K562 (cell line): Measurements from ENCODE around the gene POLR3K. TPM values are rescaled to one million over a fixed set of nuclear protein-coding genes. Genes with fewer than 3 reads are reported as not detected.
A peak's percentile ranks its signal among the peaks of the same experiment; 100 is the strongest.

Experiments
- ATF1 ChIP-seq, 2 experiments: fragments of 450-650 bp in 1 of 2; IDR thresholded peaks; 2 replicates each; pipeline ENCODE4 v1.6.1; 2016; ENCODE audit warnings: missing compliant biosample characterization in 1 of 2, missing genetic modification characterization in 1 of 2
- CBFA2T2 ChIP-seq: fragments of 450-650 bp; conservative IDR thresholded peaks from 2 replicates; pipeline ENCODE4 v1.6.1; 2017; ENCODE audit warnings: mild to moderate bottlenecking
- GATAD2A ChIP-seq: fragments of 450-650 bp; IDR thresholded peaks from 2 replicates; pipeline ENCODE4 v1.6.1; 2017
- HNRNPL ChIP-seq: fragments of 200-400 bp; formaldehyde crosslinking; IDR thresholded peaks from 2 replicates; pipeline ENCODE4 v1.6.1; 2017; ENCODE audit warnings: low read depth, mild to moderate bottlenecking, low read length
- IRF1 ChIP-seq: sonication (generic); formaldehyde crosslinking; IDR thresholded peaks from 2 replicates; pipeline ENCODE4 v1.8.0; 2022; ENCODE audit warnings: missing genetic modification reagents, mild to moderate bottlenecking, borderline replicate concordance
- MECOM ChIP-seq: fragments of 250-450 bp; sonication (Bioruptor Pico); IDR thresholded peaks from 2 replicates; pipeline ENCODE4 v1.8.0; 2022; ENCODE audit warnings: inconsistent platforms
- PHF20 ChIP-seq: fragments of 450-650 bp; IDR thresholded peaks from 2 replicates; pipeline ENCODE4 v1.6.1; 2018; ENCODE audit not compliant: partially characterized antibody
- POLR2A ChIP-seq: fragments of 450-650 bp; conservative IDR thresholded peaks from 2 replicates; pipeline ENCODE4 v1.6.1; 2016
- POLR2G ChIP-seq: fragments of 200-400 bp; formaldehyde crosslinking; IDR thresholded peaks from 2 replicates; pipeline ENCODE4 v1.6.1; 2017; ENCODE audit warnings: low read depth, mild to moderate bottlenecking, antibody characterized with exemption, low read length, moderate library complexity
- TBP ChIP-seq: optimal IDR thresholded peaks from 2 replicates; pipeline ENCODE3; 2011; ENCODE audit warnings: low read depth, low read length, improper control_type of control experiment
- ZNF165 ChIP-seq: fragments of 250-450 bp; sonication (Bioruptor Pico); IDR thresholded peaks from 2 replicates; pipeline ENCODE4 v1.4.0; 2020; ENCODE audit warnings: borderline replicate concordance
- ZNF311 ChIP-seq: fragments of 250-450 bp; sonication (Bioruptor Pico); IDR thresholded peaks from 2 replicates; pipeline ENCODE4 v1.4.0; 2020; ENCODE audit warnings: mild to moderate bottlenecking, moderate library complexity
- ZNF609 ChIP-seq: sonication (generic); formaldehyde crosslinking; IDR thresholded peaks from 2 replicates; pipeline ENCODE4 v1.8.1; 2023; ENCODE audit warnings: missing genetic modification reagents, mild to moderate bottlenecking, borderline replicate concordance
- ZNF644 ChIP-seq: fragments of 200-800 bp; sonication (Bioruptor generic); IDR thresholded peaks from 2 replicates; pipeline ENCODE4 v1.6.1; 2016; ENCODE audit warnings: low read depth, missing genetic modification characterization, missing compliant biosample characterization
- ZNF740 ChIP-seq, 3 experiments: fragments of 200-800 bp in 1 of 3; sonication (Bioruptor generic) in 1 of 3; sonication (generic) in 1 of 3; formaldehyde crosslinking in 1 of 3; IDR thresholded peaks; 2 replicates each; pipeline versions ENCODE4 v1.6.1 to v1.8.0; 2016 to 2022; ENCODE audit warnings: mild to moderate bottlenecking in 2 of 3, missing compliant biosample characterization in 2 of 3, missing genetic modification characterization in 2 of 3, missing genetic modification reagents in 1 of 3
- ZNF785 ChIP-seq: fragments of 250-450 bp; sonication (Bioruptor Pico); IDR thresholded peaks from 2 replicates; pipeline ENCODE4 v1.4.0; 2020; ENCODE audit warnings: mild to moderate bottlenecking
- polyA plus RNA-seq, 8 experiments: library from polyadenylated mRNA; depleted of rRNA in 4 of 8; stranded (reverse) in 5 of 8; unstranded in 3 of 8; fragments of >200 nt; fragmentation: Nextera tagmentation in 2 of 8; fragmentation: Illumina TruSeq in 1 of 8; extraction: Ambion mirVana in 2 of 8; extraction: Trizol in 1 of 8; gene quantifications; 2 replicates each; pipeline versions ENCODE4 v1.2.1 to v1.2.3, GENCODE V29; 2011 to 2014; ENCODE audit warnings: inconsistent platforms in 1 of 8, missing spikeins in 1 of 8
- total RNA-seq, 7 experiments: library from RNA; depleted of rRNA in 6 of 7; stranded (reverse); fragments of >200 nt in 6 of 7; fragmentation: Illumina TruSeq in 2 of 7; extraction: Trizol in 2 of 7; gene quantifications; 2 replicates each; pipeline versions ENCODE4 v1.2.1 to v1.2.3, GENCODE V29; 2011 to 2021; ENCODE audit warnings: low replicate concordance in 1 of 7

Gene POLR3K
- total and polyA plus RNA-seq, 9 of the 15 experiments (the other 6 are each of a cell fraction or from before 2014, with no cell fraction given): 42.1 to 315 (median 86.7) TPM

- no peak for TF ChIP-seq ZNF644 (tag)
- no peak for TF ChIP-seq MECOM (CRISPR knock-in tag)
- TF ChIP-seq GATAD2A: 0 out of 2 replicates have a peak, but pooled peaks have one; percentile 24
- no peak for TF ChIP-seq ATF1 (CRISPR knock-in tag; IDR thresholded peaks at IDR 0.05)
- peak; percentile 72 for TF ChIP-seq ATF1 (tag; IDR thresholded peaks at IDR 0.05)
- no peak for TF ChIP-seq CBFA2T2
- TF ChIP-seq ZNF311 (CRISPR knock-in tag): no peak
- TF ChIP-seq ZNF785: no peak
- no peak; the same call in 1 of the 2 replicates for TF ChIP-seq ZNF609 (CRISPR knock-in tag)
- TF ChIP-seq POLR2G: peak; percentile 92
- peak; percentile 33 for TF ChIP-seq PHF20
- peak; percentile 98 for TF ChIP-seq ZNF740 (CRISPR knock-in tag; IDR thresholded peaks at IDR 0.05)
- peak in 1 of 2 experiments; percentile 95; a peak in 2 of 4 replicates for TF ChIP-seq ZNF740 (tag; IDR thresholded peaks at IDR 0.05)
- peak; percentile 60; the same call in 1 of the 2 replicates for TF ChIP-seq HNRNPL
- no peak for TF ChIP-seq ZNF165
- peak; percentile 90 for TF ChIP-seq POLR2A
- TF ChIP-seq IRF1 (CRISPR knock-in tag): no peak
- peak; percentile 91 for TF ChIP-seq TBP
These were observed at the start of gene POLR3K, which contains the start of gene SNRNP25 (continued) for GRCh38 chr16:53346-54236.
